Midbrain (tissue), 1 donor: ENCODE data around the gene SLC16A6.
A peak's percentile ranks its signal among the peaks of the same experiment; 100 is the strongest.
"Not testable (repeated sequence)": the region's sequence is repeated elsewhere in the genome, so short reads cannot be mapped to it uniquely, and the experiment has no call there.

Source experiments
- DNase-seq: peaks from one replicate; lab custom pipeline; 2025; lab: John Stamatoyannopoulos, UW

Gene SLC16A6, protein sequence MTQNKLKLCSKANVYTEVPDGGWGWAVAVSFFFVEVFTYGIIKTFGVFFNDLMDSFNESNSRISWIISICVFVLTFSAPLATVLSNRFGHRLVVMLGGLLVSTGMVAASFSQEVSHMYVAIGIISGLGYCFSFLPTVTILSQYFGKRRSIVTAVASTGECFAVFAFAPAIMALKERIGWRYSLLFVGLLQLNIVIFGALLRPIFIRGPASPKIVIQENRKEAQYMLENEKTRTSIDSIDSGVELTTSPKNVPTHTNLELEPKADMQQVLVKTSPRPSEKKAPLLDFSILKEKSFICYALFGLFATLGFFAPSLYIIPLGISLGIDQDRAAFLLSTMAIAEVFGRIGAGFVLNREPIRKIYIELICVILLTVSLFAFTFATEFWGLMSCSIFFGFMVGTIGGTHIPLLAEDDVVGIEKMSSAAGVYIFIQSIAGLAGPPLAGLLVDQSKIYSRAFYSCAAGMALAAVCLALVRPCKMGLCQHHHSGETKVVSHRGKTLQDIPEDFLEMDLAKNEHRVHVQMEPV

DNA sequence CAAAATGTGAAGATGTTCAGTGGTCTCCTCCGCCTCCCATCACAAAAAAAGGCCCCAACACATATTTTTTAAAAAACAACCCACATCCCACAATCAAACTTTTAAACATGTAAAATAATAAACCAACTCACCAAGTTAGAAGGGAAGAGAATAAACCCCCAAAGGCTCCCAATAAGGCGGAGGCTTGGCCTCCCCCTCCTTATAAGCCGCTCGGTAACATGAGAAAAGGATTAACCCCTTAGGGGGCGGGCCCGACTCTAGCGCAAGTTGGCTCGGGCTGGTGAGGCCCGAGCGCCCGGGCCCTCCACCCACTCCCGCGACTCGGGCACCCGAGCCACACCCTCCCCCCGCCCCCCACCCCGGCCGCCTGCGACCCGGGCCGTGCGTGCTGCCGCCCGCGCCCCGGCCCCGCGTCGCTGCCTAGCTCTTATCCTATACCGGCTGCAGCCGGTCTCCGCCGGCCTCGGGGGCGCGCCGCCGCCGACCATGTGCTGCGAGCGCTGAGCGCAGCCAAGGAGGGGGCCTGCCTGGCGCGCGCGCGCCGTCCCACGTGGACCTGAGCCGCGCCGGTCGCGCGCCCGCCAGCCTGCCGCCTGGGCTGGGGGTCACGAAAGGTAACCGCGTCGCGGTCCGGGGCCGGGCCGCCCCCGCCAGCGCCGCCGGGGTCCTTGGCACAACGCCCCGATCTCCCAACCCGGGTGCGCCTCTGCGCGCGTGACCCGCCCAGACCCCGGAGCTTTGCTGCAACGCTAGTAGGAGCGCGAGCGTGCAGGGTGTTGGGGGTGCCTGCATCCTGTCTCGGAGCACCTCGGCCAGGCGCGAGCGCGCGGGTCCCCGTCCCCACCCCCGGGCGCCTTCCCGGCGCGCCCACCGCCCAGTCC is at the start of gene SLC16A6, which contains the start of gene ARSG:
Gene SLC16A6, minus strand, starts transcription at position 173 of the 881 bp plus-strand sequence. CDS start 12,807 bp downstream, outside the sequence.
Gene ARSG, plus strand, starts transcription at position 541 of the 881 bp plus-strand sequence. CDS start 15,999 bp downstream, outside the sequence.
- peak; percentile 59 for DNase-seq

DNA sequence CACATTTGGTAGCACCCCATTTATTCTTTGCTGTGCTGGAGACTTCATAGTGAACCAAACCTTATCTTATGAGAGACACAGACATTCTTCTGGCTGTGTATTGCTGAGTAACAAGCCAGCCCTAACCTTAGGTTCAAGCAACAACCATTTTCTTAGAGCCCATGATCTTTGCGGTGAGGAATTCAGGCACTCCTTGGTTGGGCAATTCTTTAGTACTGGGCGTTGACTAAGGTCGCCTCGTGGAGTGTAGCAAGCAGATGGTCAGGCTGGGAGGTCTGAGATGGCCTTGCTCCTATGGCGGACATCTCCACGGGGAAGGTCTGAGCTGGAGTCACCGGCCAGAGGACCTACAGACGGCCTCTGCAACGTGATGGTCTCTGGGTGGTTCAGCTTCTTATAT is 43.5 kb upstream of the SLC16A6 start:
- no peak for DNase-seq

DNA sequence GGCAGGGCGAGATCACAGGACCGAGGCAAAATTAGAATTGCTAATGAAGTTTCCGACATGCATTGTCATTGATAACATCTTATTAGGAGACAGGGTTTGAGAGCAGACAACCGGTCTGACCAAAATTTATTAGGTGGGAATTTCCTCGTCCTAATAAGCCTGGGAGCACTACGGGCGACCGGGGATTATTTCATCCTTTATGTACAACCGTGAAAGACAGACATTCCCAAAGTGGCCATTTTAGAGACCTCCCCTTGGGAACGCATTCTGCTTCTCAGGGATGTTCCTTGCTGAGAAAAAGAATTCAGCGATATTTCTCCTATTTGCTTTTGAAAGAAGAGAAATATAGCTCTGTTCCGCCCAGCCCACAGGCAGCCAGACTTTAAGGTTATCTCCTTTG is 41.0 kb upstream of the SLC16A6 start:
- not testable (repeated sequence) for DNase-seq

DNA sequence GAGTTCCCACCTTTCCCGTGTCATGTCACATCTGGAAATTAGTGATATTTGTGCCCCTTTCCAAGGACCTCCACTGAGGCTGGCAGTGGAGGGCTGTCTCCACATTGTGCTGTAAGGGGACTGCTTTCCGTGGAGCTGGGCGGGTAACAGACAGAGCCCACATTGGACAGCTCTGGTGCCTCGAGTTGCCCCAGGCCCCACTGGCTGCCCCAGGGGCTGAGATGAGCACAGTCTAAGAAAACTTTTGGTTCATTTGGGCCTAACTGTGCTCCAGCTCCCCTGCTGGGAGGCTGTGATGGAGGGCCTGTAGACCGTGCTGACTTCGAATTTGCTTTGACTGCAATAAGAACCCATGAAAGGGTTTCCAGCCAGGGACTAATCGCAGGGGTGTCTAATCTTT is 38.4 kb upstream of the SLC16A6 start:
- DNase-seq = no peak

DNA sequence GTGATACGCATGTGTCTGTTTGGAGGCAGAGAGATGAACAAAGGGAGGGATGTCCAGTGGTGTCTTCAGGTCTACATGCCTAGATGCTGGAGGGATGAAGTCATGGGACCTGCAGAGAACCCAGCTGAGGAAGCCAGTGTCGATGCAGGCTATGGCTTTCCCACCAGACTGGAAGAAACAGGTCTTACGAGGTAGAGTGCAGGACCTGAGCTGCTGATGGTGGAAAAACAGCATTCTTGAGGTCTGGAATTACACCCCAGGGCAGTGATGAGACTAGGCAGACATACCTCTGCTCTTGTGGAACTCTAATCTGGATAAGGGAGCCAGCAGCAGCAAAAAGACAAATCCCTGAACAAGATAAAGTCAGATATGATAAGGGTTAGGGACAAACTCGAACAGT is 37.7 kb upstream of the SLC16A6 start:
- no peak for DNase-seq

DNA sequence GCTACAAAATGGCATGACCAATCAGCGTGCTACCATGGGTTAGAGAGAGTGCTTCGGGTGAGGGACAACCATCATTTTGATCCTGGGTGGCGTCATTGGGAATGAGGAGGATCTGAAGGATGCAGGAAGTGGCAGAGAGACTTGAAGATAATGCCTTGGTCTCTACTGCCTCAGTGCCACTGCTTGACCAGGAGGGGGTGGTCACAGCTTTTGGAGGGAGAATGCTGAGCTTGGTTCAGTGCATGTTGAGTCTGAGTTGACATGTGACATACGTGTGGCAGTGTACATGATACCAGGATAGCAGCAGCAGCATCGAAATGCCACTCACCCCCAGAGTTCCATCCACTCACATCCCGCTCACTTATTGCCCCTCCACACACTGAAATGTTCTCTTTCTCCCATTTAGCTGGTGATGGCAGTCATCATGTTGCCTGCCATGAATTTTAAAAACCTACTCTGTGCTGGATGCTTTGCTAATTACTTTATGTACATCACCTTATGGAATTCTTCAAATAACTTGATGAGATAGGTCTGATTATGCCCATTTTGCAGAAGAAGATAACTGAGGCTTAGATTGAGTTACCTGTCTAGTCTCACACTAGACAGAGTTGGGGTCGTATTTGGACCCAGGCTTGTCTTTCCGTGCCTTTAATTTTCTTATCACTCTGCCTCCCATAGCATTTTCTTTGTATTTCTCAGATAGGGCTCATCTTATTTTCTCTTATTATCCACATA is 37.1 kb upstream of the SLC16A6 start:
- DNase-seq = no peak

DNA sequence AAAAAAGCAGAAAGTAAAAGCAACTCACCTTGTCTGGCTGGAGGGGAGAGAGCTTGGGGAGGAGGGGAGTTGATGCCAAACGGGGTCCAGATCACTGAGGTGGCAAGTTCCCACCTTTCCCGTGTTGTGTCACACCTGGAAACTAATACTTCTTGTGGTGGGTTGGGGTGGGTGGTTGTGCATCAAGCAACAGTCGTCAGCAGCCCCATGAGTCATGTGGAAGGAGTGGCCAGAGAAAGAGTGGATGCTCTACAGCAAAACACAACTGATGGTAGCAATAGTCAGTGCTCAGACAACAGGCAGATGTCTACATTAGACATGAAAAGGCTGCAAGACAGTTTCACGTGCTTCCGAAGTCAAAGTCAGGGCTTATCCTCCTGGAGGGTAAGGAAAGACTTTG is 35.8 kb upstream of the SLC16A6 start:
- no peak for DNase-seq

DNA sequence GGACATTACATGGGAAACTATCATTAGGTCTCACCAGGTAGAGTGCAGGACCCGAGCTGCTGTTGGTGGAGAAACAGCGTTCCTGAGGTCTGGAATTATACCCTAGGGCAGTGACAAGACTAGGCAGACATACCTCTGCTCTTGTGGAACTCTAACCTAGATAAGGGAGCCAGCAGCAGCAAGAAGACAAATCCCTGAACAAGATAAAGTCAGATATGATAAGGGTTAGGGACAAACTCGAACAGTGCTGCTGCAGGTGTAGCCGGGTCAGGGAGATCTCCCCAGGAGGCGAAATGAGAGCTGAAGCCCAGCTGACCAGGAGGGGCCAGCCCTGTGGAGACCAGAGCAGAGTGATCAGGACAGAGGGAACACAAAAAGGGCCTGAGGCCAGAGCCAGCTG is 35.0 kb upstream of the SLC16A6 start:
- no peak for DNase-seq

DNA sequence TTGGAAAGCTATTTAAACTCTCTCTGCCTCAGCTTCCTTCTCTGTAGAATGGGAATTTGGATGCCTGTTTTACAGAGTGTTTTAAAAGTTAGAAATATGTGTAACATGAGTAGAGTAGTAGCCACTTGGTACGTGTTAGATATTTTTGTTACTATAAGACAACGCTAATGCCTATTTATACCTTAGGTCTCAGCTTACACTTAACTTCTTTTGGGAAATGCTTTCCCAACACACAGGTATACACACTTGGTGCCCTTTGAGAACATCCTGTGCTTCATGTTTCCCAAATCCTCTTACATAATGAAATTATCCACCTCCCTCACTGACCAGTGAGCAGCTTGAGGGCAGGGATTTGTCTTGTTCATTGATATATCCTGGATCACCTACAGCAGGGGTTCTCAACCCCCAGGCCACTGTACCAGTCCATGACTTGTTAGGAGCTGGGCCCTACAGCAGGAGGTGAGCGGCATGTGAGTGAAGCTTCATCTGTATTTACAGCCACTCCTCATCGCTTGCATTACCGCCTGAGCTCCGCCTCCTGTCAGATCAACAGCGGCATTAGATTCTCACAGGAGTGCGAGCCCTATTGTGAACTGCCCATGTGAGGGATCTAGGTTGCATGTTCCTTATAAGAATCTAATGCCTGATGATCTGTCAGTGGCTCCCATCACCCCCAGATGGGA is 33.9 kb upstream of the SLC16A6 start:
- DNase-seq = no peak

DNA sequence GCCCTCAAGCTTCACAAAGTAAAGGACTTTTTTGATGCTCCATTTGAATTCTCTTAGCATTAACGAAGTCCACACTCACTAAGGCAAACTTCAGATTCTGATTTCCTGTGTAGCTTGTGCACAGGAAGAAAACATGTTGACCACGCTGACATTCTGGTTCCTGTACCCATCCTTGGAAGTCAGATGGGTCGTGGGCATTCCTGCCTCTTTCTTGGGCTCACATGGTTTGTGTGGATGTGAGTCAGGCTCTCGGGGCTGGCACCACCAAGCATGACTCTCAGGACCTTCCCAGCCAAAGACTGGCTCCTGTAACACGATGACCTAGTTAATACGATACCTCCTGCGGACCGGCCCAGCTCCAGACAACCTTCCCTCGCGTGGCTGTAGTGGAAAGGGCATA is 33.2 kb upstream of the SLC16A6 start:
- no peak for DNase-seq

DNA sequence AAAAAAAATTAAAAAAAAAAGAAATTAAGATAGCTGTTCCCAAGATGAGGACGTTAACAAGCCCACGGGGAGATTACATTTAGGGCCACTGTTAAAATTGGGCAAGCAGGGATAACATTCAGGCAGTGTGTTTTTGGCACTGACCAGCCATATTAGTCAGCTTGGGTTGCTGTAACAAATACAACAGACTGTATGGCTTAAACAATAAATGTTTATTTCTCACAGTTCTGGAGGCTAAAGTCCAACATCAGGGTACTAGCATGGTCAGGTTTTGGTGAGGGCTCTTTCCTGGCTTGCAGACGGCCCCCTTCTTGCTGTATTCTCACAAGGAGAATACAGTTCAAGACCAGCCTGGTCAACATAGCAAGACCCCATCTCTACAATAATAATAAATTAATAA is 31.7 kb upstream of the SLC16A6 start:
- DNase-seq = no peak

DNA sequence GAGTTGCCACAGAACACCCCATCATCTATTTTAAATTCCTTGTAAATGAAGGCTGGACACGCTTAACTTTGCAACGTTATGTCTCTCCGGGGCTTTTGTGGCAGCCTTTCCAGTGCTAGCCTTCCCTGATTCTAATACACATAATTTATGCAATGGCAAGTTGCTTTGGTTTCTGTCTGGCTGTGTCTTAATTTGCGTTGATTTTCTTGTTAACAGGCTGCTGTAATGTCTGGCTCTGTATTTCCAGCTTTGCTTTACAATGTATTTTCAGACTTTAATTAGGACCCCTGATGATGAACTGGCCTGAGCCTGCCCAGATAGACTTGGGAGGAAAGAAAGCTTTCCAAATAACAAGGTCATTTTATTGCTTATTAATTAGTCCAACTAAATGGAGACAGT is 30.6 kb upstream of the SLC16A6 start:
- DNase-seq = no peak

DNA sequence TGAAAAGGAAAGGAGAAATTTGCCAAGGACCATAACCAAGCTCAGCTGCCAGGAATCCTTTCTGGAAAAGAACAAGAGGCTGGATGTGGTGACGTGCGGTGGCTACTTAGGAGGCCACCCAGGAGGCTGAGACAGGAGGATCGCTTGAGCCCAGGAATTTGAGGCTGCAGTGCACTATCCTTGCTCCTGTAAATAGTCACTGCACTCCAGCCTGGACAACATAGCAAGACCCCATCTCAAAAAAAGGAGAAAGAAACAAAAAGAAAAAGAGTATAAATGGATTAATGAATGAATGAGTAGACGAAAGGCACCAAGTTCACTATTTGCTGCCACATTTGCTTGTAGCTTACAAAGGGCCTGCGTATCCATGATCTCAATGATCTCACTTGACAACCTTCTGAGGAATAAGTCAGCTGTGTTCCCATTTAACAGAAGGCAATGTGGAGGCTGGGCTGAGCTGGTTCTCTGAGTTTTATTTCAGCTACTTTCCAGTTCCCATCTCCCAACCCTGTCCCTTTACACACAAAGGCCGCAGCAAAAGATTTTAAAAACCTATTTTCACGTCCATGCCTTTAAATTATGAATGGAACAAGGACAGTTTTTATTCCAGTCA is 30.1 kb upstream of the SLC16A6 start:
- DNase-seq = no peak

DNA sequence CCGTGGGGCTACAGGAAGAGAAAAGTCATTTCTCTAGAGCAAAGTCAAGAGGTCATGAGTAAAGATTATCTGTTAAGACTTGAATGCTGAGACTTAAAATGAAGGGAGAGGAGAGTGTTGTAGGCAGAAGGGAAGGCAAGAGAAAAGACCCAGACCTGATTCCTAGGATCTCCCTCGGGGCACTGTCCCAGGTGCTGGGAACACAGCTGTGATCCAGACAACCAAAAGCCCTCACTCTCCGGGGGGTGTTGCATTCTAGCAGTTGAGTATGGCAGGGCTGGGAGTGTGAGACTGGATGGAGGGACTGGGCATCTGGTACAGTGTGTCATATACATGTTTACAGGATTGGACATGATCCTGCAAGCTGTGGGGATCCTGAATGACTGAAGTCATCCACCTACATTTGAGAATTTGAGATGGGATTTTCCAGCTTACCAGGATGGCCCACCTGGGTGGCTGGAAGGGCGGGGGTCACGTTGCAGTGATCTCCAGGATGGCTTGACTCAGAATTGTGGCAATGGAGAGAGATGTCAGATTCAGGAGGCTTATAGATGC is 29.5 kb upstream of the SLC16A6 start:
- DNase-seq = no peak

DNA sequence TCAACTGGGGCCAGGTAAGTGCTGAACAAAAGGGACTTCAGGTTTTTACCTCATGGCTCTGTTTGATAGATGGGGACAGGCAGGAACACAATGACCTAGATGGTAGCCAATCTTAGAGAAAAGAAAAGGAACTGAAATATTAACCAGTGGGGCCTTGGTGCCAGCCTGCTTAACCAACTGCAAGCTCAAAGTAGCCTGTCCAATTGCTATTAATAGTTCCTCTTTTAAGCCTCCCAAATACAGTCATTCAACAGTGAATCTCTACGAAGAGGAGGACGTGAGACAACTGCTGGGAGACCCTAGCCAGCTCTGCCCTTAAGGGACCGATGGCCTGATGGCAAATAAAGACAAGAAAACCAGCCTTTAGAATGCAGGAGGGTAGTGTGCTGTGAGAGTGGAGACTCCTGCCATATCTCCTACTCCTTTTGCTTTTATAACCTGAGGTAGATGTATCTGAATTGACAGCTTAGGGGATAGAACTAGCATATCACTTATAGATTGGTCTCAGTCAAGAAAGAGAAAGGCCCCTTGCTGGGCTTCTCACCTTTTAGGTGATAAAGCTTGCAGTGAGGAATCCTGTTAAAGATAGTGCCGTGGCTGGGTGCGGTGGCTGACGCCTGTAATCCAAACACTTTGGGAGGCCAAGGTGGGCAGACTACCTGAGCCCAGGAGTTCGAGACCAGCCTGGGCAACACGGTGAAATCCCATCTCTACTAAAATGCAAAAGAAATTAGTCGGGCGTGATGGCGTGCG is 28.7 kb upstream of the SLC16A6 start:
- peak; percentile 32 for DNase-seq

DNA sequence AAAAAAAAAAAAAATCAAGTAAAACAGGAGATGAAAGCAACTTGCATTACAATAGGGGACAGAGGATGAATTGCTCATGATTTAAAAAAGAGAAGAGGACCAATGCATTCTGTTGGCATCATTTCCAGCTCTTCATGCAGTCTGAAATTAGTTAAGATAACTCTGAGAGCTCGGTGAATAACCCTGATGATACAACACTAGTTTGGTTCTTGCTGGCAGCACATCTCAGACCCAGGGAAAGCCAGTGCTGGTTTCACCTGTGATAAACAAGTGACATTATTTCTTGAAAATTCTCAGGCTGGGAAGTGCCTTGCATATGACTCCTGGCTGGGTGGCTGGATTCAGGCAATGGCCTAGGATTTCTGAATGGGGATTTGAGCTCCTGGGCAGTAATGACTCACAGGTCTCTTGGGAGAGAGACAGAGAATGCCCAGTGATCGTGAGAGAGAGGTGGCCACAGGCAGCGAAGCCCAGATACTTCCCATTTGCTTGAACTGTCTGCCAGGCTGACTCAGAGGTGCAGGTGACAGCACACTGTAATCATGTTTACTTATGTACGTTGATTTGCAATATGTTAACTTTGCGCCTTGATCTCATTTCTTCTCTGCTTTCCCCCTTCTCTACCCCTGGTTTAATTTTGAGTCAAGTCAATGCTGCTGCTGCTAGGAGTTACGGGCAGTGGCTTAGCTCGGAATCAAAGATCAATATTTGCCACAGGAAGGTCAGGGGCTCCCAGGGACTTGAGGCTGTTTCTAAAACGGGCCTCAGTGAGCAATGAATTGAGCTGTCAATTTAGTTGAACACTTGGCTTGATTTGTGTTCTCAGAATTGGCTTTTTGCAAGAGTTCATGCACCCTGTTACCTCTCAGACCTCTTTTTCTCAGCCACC is 27.4 kb upstream of the SLC16A6 start:
- no peak for DNase-seq

DNA sequence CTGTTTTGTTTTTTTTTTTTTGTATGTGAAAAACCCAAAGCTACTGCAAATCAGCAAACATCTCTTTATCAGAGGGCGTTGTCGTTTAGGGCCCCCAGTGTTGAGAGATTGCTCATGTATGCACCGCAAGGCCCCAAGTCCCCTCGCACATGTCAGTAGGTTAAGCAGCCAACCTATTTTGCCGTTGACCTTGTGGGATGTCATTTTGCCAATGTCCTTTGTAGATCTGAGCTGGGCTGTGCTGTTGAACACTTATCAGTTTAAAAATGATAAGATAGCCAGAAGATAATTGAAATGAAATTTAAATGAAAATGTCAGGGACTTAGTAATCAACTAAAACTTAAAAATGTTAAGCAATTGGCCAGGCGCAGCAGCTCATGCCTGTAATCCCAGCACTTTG is 26.5 kb upstream of the SLC16A6 start:
- DNase-seq = no peak

DNA sequence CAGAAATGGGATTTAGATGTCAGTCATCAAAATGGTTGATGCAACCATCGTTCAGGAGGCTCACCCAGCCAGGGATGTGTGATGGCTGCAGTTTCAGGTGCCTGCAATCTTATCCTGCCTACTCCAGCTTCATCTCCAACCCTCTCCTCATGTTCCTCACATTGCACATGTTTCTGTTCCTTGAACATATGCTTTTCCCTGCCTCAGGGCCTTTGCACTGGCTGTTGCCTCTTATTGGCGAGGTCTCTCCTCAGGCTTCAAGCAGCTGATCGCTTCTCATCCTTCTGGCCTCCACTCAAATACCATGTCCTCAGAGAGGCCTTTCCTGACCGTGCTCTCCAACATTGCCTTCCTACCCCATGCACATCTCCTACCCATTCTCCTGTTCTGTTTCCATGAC is 25.0 kb upstream of the SLC16A6 start:
- no peak for DNase-seq
